Fibroblast of lung (primary cell): ENCODE results near the gene LRCH3.

Experiments used
- CTCF ChIP-seq, 2 donors: IDR thresholded peaks in 1 of 2; conservative IDR thresholded peaks in 1 of 2; 1 replicate in 1 of 2; 2 replicates in 1 of 2; pipeline ENCODE4 v1.5.1; 2011 to 2012; ENCODE audit warnings: low read length in 2 of 2, control low read depth in 1 of 2, inconsistent platforms in 1 of 2, low read depth in 1 of 2, mild to moderate bottlenecking in 1 of 2
- EZH2 ChIP-seq: IDR thresholded peaks from 2 replicates; pipeline ENCODE4 v1.5.1; 2012; ENCODE audit warnings: low read length, control low read depth, mild to moderate bottlenecking; ENCODE audit errors: missing control alignments

- TF ChIP-seq EZH2 = no peak
- no peak for TF ChIP-seq CTCF (conservative IDR thresholded peaks at IDR 0.05 in 1 of 2, IDR thresholded peaks at IDR 0.05 in 1 of 2; ENCODE audit: low read depth in 1 of 2, low read length in 2 of 2)
Observed at GRCh38 chr3:197906850-197907187, 115.8 kb downstream of the LRCH3 start.
